ENCODE measurements around the gene CLDN18.

DNA sequence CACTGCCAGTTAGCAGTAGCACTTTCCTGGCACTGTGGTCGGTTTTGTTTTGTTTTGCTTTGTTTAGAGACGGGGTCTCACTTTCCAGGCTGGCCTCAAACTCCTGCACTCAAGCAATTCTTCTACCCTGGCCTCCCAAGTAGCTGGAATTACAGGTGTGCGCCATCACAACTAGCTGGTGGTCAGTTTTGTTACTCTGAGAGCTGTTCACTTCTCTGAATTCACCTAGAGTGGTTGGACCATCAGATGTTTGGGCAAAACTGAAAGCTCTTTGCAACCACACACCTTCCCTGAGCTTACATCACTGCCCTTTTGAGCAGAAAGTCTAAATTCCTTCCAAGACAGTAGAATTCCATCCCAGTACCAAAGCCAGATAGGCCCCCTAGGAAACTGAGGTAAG, 22.6 kb downstream of the CLDN18 start:
- TF ChIP-seq, protein P1, sequence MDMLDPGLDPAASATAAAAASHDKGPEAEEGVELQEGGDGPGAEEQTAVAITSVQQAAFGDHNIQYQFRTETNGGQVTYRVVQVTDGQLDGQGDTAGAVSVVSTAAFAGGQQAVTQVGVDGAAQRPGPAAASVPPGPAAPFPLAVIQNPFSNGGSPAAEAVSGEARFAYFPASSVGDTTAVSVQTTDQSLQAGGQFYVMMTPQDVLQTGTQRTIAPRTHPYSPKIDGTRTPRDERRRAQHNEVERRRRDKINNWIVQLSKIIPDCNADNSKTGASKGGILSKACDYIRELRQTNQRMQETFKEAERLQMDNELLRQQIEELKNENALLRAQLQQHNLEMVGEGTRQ (CRISPR knock-in tag; IDR thresholded peaks at IDR 0.05), result no peak
- TF ChIP-seq ETV6 (CRISPR knock-in tag; IDR thresholded peaks at IDR 0.05) (no peak), NFYB (CRISPR knock-in tag; conservative IDR thresholded peaks at IDR 0.05; ENCODE audit: low read depth) (no peak), JUN (CRISPR knock-in tag; IDR thresholded peaks at IDR 0.05) (no peak), TP53 (CRISPR knock-in tag; IDR thresholded peaks at IDR 0.05) (no peak), TEAD4 (CRISPR knock-in tag; IDR thresholded peaks at IDR 0.05) (no peak), CREM (CRISPR knock-in tag; IDR thresholded peaks at IDR 0.05) (no peak)
- TF ChIP-seq, protein P2, sequence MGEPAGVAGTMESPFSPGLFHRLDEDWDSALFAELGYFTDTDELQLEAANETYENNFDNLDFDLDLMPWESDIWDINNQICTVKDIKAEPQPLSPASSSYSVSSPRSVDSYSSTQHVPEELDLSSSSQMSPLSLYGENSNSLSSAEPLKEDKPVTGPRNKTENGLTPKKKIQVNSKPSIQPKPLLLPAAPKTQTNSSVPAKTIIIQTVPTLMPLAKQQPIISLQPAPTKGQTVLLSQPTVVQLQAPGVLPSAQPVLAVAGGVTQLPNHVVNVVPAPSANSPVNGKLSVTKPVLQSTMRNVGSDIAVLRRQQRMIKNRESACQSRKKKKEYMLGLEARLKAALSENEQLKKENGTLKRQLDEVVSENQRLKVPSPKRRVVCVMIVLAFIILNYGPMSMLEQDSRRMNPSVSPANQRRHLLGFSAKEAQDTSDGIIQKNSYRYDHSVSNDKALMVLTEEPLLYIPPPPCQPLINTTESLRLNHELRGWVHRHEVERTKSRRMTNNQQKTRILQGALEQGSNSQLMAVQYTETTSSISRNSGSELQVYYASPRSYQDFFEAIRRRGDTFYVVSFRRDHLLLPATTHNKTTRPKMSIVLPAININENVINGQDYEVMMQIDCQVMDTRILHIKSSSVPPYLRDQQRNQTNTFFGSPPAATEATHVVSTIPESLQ (CRISPR knock-in tag; IDR thresholded peaks at IDR 0.05), result no peak
- TF ChIP-seq, protein P3, sequence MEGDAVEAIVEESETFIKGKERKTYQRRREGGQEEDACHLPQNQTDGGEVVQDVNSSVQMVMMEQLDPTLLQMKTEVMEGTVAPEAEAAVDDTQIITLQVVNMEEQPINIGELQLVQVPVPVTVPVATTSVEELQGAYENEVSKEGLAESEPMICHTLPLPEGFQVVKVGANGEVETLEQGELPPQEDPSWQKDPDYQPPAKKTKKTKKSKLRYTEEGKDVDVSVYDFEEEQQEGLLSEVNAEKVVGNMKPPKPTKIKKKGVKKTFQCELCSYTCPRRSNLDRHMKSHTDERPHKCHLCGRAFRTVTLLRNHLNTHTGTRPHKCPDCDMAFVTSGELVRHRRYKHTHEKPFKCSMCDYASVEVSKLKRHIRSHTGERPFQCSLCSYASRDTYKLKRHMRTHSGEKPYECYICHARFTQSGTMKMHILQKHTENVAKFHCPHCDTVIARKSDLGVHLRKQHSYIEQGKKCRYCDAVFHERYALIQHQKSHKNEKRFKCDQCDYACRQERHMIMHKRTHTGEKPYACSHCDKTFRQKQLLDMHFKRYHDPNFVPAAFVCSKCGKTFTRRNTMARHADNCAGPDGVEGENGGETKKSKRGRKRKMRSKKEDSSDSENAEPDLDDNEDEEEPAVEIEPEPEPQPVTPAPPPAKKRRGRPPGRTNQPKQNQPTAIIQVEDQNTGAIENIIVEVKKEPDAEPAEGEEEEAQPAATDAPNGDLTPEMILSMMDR (IDR thresholded peaks at IDR 0.05), result no peak
- TF ChIP-seq, protein P4, sequence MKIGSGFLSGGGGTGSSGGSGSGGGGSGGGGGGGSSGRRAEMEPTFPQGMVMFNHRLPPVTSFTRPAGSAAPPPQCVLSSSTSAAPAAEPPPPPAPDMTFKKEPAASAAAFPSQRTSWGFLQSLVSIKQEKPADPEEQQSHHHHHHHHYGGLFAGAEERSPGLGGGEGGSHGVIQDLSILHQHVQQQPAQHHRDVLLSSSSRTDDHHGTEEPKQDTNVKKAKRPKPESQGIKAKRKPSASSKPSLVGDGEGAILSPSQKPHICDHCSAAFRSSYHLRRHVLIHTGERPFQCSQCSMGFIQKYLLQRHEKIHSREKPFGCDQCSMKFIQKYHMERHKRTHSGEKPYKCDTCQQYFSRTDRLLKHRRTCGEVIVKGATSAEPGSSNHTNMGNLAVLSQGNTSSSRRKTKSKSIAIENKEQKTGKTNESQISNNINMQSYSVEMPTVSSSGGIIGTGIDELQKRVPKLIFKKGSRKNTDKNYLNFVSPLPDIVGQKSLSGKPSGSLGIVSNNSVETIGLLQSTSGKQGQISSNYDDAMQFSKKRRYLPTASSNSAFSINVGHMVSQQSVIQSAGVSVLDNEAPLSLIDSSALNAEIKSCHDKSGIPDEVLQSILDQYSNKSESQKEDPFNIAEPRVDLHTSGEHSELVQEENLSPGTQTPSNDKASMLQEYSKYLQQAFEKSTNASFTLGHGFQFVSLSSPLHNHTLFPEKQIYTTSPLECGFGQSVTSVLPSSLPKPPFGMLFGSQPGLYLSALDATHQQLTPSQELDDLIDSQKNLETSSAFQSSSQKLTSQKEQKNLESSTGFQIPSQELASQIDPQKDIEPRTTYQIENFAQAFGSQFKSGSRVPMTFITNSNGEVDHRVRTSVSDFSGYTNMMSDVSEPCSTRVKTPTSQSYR (CRISPR knock-in tag; IDR thresholded peaks at IDR 0.05), result no peak
- TF ChIP-seq, protein P5, sequence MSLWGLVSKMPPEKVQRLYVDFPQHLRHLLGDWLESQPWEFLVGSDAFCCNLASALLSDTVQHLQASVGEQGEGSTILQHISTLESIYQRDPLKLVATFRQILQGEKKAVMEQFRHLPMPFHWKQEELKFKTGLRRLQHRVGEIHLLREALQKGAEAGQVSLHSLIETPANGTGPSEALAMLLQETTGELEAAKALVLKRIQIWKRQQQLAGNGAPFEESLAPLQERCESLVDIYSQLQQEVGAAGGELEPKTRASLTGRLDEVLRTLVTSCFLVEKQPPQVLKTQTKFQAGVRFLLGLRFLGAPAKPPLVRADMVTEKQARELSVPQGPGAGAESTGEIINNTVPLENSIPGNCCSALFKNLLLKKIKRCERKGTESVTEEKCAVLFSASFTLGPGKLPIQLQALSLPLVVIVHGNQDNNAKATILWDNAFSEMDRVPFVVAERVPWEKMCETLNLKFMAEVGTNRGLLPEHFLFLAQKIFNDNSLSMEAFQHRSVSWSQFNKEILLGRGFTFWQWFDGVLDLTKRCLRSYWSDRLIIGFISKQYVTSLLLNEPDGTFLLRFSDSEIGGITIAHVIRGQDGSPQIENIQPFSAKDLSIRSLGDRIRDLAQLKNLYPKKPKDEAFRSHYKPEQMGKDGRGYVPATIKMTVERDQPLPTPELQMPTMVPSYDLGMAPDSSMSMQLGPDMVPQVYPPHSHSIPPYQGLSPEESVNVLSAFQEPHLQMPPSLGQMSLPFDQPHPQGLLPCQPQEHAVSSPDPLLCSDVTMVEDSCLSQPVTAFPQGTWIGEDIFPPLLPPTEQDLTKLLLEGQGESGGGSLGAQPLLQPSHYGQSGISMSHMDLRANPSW (CRISPR knock-in tag; conservative IDR thresholded peaks at IDR 0.05; ENCODE audit: low read depth), result no peak
